GM12878 (cell line): Measurements from ENCODE around the gene VSTM4.

ENCODE experiments used
- CEBPB ChIP-seq, 2 experiments: fragments of 150-350 bp in 1 of 2; IDR thresholded peaks; 2 replicates each; pipeline ENCODE4 v1.6.1; 2012 to 2014; ENCODE audit warnings: low read depth in 2 of 2, low read length in 2 of 2, borderline replicate concordance in 1 of 2, inconsistent platforms in 1 of 2
- CTCF ChIP-seq, 3 experiments: IDR thresholded peaks in 2 of 3; conservative IDR thresholded peaks in 1 of 3; 2 replicates each; pipeline ENCODE4 v1.5.1; 2011; ENCODE audit warnings: low read depth in 3 of 3, low read length in 3 of 3, mild to moderate bottlenecking in 3 of 3, control low read depth in 2 of 3, moderate library complexity in 2 of 3, inconsistent platforms in 1 of 3, mixed read lengths in 1 of 3; ENCODE audit not compliant: control insufficient read depth in 2 of 3, insufficient read depth in 1 of 3; ENCODE audit errors: extremely low read depth in 1 of 3
- EP300 ChIP-seq, 2 experiments: fragments of 150-350 bp in 1 of 2; IDR thresholded peaks; 2 replicates each; pipeline ENCODE4 v1.6.1; 2011 to 2012; ENCODE audit warnings: low read depth in 2 of 2, low read length in 2 of 2, borderline replicate concordance in 1 of 2, improper control_type of control experiment in 1 of 2, inconsistent platforms in 1 of 2; ENCODE audit not compliant: control insufficient read depth in 1 of 2
- EZH2 ChIP-seq: IDR thresholded peaks from 2 replicates; pipeline ENCODE4 v1.6.1; 2012; ENCODE audit warnings: low read depth, mild to moderate bottlenecking, control low read depth, inconsistent platforms, low read length, borderline replicate concordance; ENCODE audit not compliant: control insufficient read depth
- FOXM1 ChIP-seq: IDR thresholded peaks from 2 replicates; pipeline ENCODE4 v1.6.1; 2012; ENCODE audit warnings: low read depth, mild to moderate bottlenecking, inconsistent platforms, low read length, moderate library complexity
- NFXL1 ChIP-seq: fragments of 450-650 bp; IDR thresholded peaks from 2 replicates; pipeline ENCODE4 v1.6.1; 2017; ENCODE audit warnings: antibody characterized with exemption, mild to moderate bottlenecking, borderline replicate concordance
- NRF1 ChIP-seq: conservative IDR thresholded peaks from 2 replicates; pipeline ENCODE4 v1.6.1; 2011; ENCODE audit warnings: mild to moderate bottlenecking, low read depth, low read length, improper control_type of control experiment
- POLR2A ChIP-seq: IDR thresholded peaks from 2 replicates; pipeline ENCODE4 v1.6.1; 2011; ENCODE audit warnings: low read depth, mild to moderate bottlenecking, low read length
- RAD21 ChIP-seq: IDR thresholded peaks from 2 replicates; pipeline ENCODE4 v1.6.1; 2011; ENCODE audit warnings: mild to moderate bottlenecking, low read depth, low read length, moderate library complexity; ENCODE audit not compliant: insufficient read depth
- USF2 ChIP-seq: IDR thresholded peaks from 2 replicates; pipeline ENCODE4 v1.6.1; 2011; ENCODE audit warnings: low read depth, low read length, improper control_type of control experiment, borderline replicate concordance
- ZBTB4 ChIP-seq: fragments of 450-650 bp; formaldehyde crosslinking; IDR thresholded peaks from 2 replicates; pipeline ENCODE4 v1.4.0; 2022; ENCODE audit warnings: mild to moderate bottlenecking, moderate library complexity
- ZNF207 ChIP-seq: fragments of 450-650 bp; IDR thresholded peaks from 2 replicates; pipeline ENCODE4 v1.6.1; 2014; ENCODE audit warnings: antibody characterized with exemption, mild to moderate bottlenecking, borderline replicate concordance
- ZNF274 ChIP-seq: IDR thresholded peaks from one replicate; pipeline ENCODE4 v1.8.0; 2011; ENCODE audit not compliant: insufficient read length, insufficient read depth

GRCh38 chr10:49074836-49075682, 40.3 kb downstream of the VSTM4 start:
- TF ChIP-seq CEBPB (IDR thresholded peaks at IDR 0.05; ENCODE audit: borderline replicate concordance in 1 of 2, low read depth in 2 of 2, low read length in 2 of 2) (no peak), CTCF (IDR thresholded peaks at IDR 0.05 in 2 of 3, conservative IDR thresholded peaks at IDR 0.05 in 1 of 3; ENCODE audit: control insufficient read depth in 2 of 3, extremely low read depth in 1 of 3, insufficient read depth in 1 of 3, low read depth in 3 of 3, low read length in 3 of 3) (no peak), ZNF207 (no peak), POLR2A (no peak), NRF1 (no peak), ZNF274 (no peak), EP300 (IDR thresholded peaks at IDR 0.05; ENCODE audit: borderline replicate concordance in 1 of 2, control insufficient read depth in 1 of 2, low read depth in 2 of 2, low read length in 2 of 2) (no peak), FOXM1 (no peak), EZH2 (no peak), NFXL1 (no peak), RAD21 (no peak), ZBTB4 (CRISPR knock-in tag) (no peak), USF2 (no peak)
